Measurements from ENCODE around the gene ALS2CL. TPM values are rescaled to one million over a fixed set of nuclear protein-coding genes. Genes with fewer than 3 reads are reported as not detected.

The ALS2CL gene
- total RNA-seq, 4 donors from 2014 or later = 4.8 to 10.4 (median 9.6) TPM

DNA sequence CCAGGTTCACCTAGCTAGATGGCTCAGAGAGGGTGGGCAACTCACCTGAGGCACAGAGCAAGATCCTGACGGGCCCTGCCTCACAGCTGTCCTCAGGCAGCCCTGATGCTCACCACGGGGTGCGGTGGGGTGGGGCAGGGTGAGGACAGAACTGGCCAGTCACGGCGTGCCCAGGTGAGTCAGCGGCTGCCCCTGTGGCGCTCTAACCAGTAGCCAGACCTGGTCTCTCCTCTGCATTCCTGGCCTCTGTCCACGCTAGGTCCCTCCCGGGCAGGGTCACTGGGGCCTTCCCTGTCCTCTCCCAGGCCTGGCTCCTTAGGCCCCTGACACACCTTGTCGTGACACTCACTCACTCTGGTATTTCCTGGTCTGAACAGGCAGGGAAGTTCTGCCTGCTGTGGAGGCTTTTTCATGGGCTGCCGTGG lies 901 bp downstream of the ALS2CL start:
- Histone ChIP-seq H3K4me3 (peak overlapping the region; percentile 67 to 68), H3K27me3 (no peaks in the 10 kb centered on the region), H3K27ac (peak overlapping the region in 2 of 4 donors; percentile 74 to 82), H3K4me1 (peaks cover 0 to 79% (median 39%) of the 10 kb centered on the region in 3 donors), H3K36me3 (peaks cover 0 to 10% of the 10 kb centered on the region in 2 donors), H3K9me3 (no peaks in the 10 kb centered on the region)
- WGBS, 2 donors (ENCODE audit: low coverage in 1 of 2) = 50 to 80% methylated on average over 1 to 2 of the region's 11 CpGs
- no peak for ATAC-seq
- TF ChIP-seq POLR2AphosphoS5 (IDR thresholded peaks at IDR 0.05) (no peak), POLR2A (IDR thresholded peaks at IDR 0.05) (no peak), CTCF (IDR thresholded peaks at IDR 0.05) (no peak), EP300 (IDR thresholded peaks at IDR 0.05) (no peak)

DNA sequence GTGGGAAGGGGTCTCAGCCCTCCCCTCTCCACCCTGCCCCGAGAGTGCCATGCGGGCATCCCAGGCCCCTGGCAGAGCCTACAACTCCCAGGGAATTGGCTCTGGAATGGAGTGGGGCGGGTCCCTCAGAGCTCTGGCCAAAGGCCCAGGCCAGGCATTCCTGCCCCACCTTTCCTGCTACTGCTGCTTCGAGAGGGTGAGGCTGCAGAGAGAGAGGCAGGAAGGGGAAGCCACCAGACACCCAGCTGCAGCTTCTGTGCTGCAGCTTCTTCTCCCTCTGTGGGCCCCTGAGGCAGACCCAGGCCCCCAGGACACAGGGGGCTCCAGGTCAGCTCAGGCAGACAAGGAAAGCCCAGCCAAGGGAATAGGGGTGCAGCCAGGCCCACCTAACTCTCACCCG lies 2.7 kb downstream of the ALS2CL start:
- Histone ChIP-seq H3K27me3 (no peaks in the 10 kb centered on the region), H3K27ac (no peak overlapping the region), H3K4me3 (no peak overlapping the region), H3K36me3 (peaks cover 0 to 28% of the 10 kb centered on the region in 2 donors), H3K9me3 (no peaks in the 10 kb centered on the region), H3K4me1 (peaks cover 0 to 62% (median 29%) of the 10 kb centered on the region in 3 donors)
- no CpG with 5 or more reads among the region's 5 CpGs for WGBS, 2 donors (ENCODE audit: low coverage in 1 of 2)
- TF ChIP-seq EP300 (IDR thresholded peaks at IDR 0.05) = no peak
- TF ChIP-seq POLR2A (IDR thresholded peaks at IDR 0.05) = no peak
- no peak for TF ChIP-seq POLR2AphosphoS5 (IDR thresholded peaks at IDR 0.05)
- TF ChIP-seq CTCF (IDR thresholded peaks at IDR 0.05) = no peak
- ATAC-seq = no peak

DNA sequence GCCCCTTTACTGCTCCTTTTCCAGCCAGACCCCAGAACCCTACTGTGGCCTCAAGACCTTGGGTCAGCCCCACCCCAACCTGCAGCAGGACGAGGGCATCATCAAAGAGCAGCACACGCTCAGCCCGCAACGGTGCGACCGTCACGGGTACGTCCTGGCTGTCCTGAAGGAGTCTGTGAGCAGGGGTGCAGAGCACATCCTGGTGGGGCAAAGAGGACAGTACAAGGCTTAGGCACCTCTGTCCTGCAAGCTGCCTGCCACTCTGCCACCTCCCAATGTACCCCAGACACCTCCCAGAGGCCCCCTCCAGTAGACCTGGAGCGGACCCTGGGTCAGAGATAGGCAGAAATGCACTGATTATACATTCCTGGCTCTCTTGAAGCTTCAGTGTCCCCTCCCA lies 8.0 kb downstream of the ALS2CL start:
- ATAC-seq = no peak
- Histone ChIP-seq H3K27me3 (no peaks in the 10 kb centered on the region), H3K27ac (no peak overlapping the region), H3K36me3 (peaks cover 0 to 72% of the 10 kb centered on the region in 2 donors), H3K9me3 (no peaks in the 10 kb centered on the region), H3K4me1 (peaks cover 0 to 10% (median 0%) of the 10 kb centered on the region in 3 donors), H3K4me3 (no peak overlapping the region)
- 84% methylated on average over 5 of the region's 9 CpGs; no CpG with 5 or more reads in 1 of the 2 donors for WGBS, 2 donors (ENCODE audit: low coverage in 1 of 2)
- no peak for TF ChIP-seq POLR2A (IDR thresholded peaks at IDR 0.05)
- no peak for TF ChIP-seq CTCF (IDR thresholded peaks at IDR 0.05)
- TF ChIP-seq POLR2AphosphoS5 (IDR thresholded peaks at IDR 0.05) = no peak
- no peak for TF ChIP-seq EP300 (IDR thresholded peaks at IDR 0.05)

DNA sequence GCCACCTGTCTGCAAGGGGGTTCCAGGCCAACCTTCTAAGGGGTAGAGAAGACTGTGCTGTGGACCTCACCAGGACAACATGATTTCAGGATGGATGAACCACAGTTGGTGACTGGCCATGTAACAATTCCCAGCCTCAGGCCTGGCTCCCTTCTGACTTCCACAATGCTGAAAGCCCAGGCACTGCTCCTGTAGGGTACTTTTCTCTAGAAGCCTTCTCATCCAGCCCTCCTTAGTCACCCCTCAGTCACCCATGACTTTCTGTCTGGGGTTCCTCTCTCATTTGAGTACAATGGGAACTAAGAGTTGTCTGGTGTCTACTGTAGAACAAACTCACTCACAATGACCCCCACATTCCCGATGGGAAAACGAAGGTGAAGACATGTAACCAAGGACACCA lies 8.6 kb downstream of the ALS2CL start:
- no peak overlapping the region for H3K4me3 ChIP-seq
- peaks cover 0 to 77% of the 10 kb centered on the region in 2 donors for H3K36me3 ChIP-seq
- WGBS, 2 donors (ENCODE audit: low coverage in 1 of 2) = 100% methylated on average over 1 of the region's 2 CpGs; no CpG with 5 or more reads in 1 of the 2 donors
- peaks cover 0 to 4% (median 0%) of the 10 kb centered on the region in 3 donors for H3K4me1 ChIP-seq
- TF ChIP-seq EP300 (IDR thresholded peaks at IDR 0.05) = no peak
- no peak for TF ChIP-seq POLR2AphosphoS5 (IDR thresholded peaks at IDR 0.05)
- no peak for TF ChIP-seq POLR2A (IDR thresholded peaks at IDR 0.05)
- TF ChIP-seq CTCF (IDR thresholded peaks at IDR 0.05) = no peak
- H3K9me3 ChIP-seq = no peaks in the 10 kb centered on the region
- H3K27me3 ChIP-seq = no peaks in the 10 kb centered on the region
- no peak for ATAC-seq
- no peak overlapping the region for H3K27ac ChIP-seq

- TF ChIP-seq CTCF (IDR thresholded peaks at IDR 0.05) (no peak), POLR2A (IDR thresholded peaks at IDR 0.05) (no peak), POLR2AphosphoS5 (IDR thresholded peaks at IDR 0.05) (no peak), EP300 (IDR thresholded peaks at IDR 0.05) (no peak)
- Histone ChIP-seq H3K27ac (no peak overlapping the region), H3K4me3 (no peak overlapping the region), H3K27me3 (no peaks in the 10 kb centered on the region), H3K36me3 (peaks cover 0 to 73% of the 10 kb centered on the region in 2 donors), H3K9me3 (no peaks in the 10 kb centered on the region), H3K4me1 (no peaks in the 10 kb centered on the region)
- no peak for ATAC-seq
- 20% methylated on average over 1 of the region's 11 CpGs; no CpG with 5 or more reads in 1 of the 2 donors for WGBS, 2 donors (ENCODE audit: low coverage in 1 of 2)
These were observed 10.5 kb downstream of the ALS2CL start for GRCh38 chr3:46682974-46683373.

Data from gastroesophageal sphincter (tissue), 4 donors.